Testis (tissue), 3 donors: Measurements from ENCODE around the gene CCNY. TPM values are rescaled to one million over a fixed set of nuclear protein-coding genes. Genes with fewer than 3 reads are reported as not detected.

Experiments
- DNase-seq: peaks from one replicate; pipeline ENCODE4 v3.0.0-alpha.2; 2019
- H3K27ac ChIP-seq, 2 donors: fragments of 200-600 bp; sonication (generic); one replicate each; pipeline ENCODE4 v1.5.1; 2019
- H3K27me3 ChIP-seq: fragments of 200-600 bp; sonication (generic); one replicate; pipeline ENCODE4 v1.5.1; 2019
- H3K36me3 ChIP-seq: fragments of 200-600 bp; sonication (generic); one replicate; pipeline ENCODE4 v1.5.1; 2017; ENCODE audit warnings: low read depth; ENCODE audit errors: missing control alignments
- H3K4me1 ChIP-seq: fragments of 200-600 bp; sonication (generic); one replicate; pipeline ENCODE4 v1.5.1; 2019
- H3K4me3 ChIP-seq, 2 donors: fragments of 200-600 bp; sonication (generic); one replicate each; pipeline ENCODE4 v1.5.1; 2017 to 2019
- H3K9me3 ChIP-seq: fragments of 200-600 bp; sonication (generic); one replicate; pipeline ENCODE4 v1.5.1; 2017
- POLR2A ChIP-seq: fragments of 450-650 bp; IDR thresholded peaks from one replicate; pipeline ENCODE4 v1.6.1; 2017; ENCODE audit warnings: antibody characterized with exemption, mild to moderate bottlenecking, moderate library complexity
- WGBS, 2 donors: methylation state at CpG; one replicate each; pipeline ENCODE4 v1.1.5; 2018; 5-methylcytosine and 5-hydroxymethylcytosine counted together
- intact Hi-C: fragments of 100-400 bp; cut with DNase I; formaldehyde crosslinking; loops from one replicate; pipeline ENCODE4 v1.15.1; 2023; ENCODE audit warnings: low total_unique reads
- polyA plus RNA-seq: library from polyadenylated mRNA; stranded (reverse); fragments of 350-450 nt; fragmentation: Illumina TruSeq; extraction: RNeasy Lipid Tissue Mini Kit (QIAGEN cat#74804); gene quantifications from one replicate; pipeline ENCODE4 v1.2.3, GENCODE V29; 2014; ENCODE audit warnings: low read depth, low replicate concordance; ENCODE audit not compliant: insufficient read depth
- total RNA-seq, 2 donors: library from RNA; depleted of rRNA; stranded (reverse); fragments of >200 nt; gene quantifications; one replicate each; pipeline ENCODE4 v1.2.3, GENCODE V29; 2016
- TF ChIP-seq, protein P1 (sequence below), 3 experiments: fragments of 450-650 bp in 2 of 3; fragments of 200-600 bp in 1 of 3; sonication (generic) in 1 of 3; IDR thresholded peaks; one replicate each; pipeline ENCODE4 v1.5.1; 2016 to 2019; ENCODE audit warnings: antibody characterized with exemption in 3 of 3, mild to moderate bottlenecking in 2 of 3, moderate library complexity in 1 of 3

The CCNY gene
- total and polyA plus RNA-seq, 3 donors from 2014 or later, result 103 to 380 (median 132) TPM

DNA sequence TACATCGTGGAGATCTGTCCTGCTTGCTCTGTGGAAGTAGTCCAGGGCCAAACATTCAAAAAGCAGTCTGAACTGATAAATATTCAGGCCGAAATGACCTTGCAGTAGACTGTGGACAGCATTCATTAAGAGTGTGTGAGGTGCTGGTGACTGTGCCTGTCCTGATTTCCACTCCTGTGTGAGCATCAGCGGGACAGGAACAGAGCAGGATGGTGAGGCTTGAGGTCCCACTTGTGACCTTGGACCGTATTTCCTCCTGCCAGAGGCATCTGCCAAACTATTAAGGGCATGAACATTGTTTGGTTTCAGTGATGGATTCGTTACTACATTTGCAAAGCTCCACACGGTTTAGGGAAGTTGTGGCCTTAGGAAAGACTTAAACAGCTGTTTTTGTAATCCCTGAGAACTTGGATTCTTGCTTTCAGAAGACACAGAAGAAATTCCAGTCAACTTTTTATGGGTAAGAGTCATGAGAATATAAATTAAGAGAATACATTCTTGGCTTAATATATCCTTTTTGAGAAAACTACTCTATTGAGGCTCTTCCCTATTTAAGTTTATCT, 32.8 kb downstream of the CCNY start:
- Histone ChIP-seq H3K4me1 (peaks cover 8% of the 10 kb centered on the region), H3K27me3 (no peaks in the 10 kb centered on the region), H3K4me3 (no peak overlapping the region), H3K9me3 (no peaks in the 10 kb centered on the region), H3K36me3 (no peaks in the 10 kb centered on the region), H3K27ac (no peak overlapping the region)
- intact Hi-C loops, result no loop called here
- TF ChIP-seq, protein P1, sequence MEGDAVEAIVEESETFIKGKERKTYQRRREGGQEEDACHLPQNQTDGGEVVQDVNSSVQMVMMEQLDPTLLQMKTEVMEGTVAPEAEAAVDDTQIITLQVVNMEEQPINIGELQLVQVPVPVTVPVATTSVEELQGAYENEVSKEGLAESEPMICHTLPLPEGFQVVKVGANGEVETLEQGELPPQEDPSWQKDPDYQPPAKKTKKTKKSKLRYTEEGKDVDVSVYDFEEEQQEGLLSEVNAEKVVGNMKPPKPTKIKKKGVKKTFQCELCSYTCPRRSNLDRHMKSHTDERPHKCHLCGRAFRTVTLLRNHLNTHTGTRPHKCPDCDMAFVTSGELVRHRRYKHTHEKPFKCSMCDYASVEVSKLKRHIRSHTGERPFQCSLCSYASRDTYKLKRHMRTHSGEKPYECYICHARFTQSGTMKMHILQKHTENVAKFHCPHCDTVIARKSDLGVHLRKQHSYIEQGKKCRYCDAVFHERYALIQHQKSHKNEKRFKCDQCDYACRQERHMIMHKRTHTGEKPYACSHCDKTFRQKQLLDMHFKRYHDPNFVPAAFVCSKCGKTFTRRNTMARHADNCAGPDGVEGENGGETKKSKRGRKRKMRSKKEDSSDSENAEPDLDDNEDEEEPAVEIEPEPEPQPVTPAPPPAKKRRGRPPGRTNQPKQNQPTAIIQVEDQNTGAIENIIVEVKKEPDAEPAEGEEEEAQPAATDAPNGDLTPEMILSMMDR (IDR thresholded peaks at IDR 0.05), result no peak
- TF ChIP-seq POLR2A, result no peak
- 29 to 37% methylated on average over 6 of the region's 6 CpGs for WGBS, 2 donors
- no peak for DNase-seq

DNA sequence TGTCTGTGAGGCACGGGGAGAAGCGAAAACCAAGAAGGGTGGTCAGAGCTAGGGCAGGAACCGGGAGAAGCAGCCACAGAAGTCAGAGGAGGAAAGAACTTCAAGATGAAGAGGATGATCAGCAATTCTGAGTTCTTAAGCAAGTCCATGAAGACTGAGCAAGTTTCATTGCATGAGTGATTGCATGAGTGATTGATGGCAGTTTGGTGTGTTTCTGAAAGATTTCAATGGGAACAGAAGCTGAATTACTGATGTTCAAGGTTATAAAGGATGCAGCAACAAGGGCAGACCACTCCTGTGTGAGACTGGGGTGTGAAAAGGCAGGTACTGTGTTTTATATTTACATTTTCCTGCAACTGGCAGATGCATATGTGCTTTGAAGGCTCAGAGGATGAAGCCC, 35.4 kb downstream of the CCNY start:
- no peak overlapping the region for H3K4me3 ChIP-seq
- no peaks in the 10 kb centered on the region for H3K36me3 ChIP-seq
- H3K4me1 ChIP-seq, result peaks cover 8% of the 10 kb centered on the region
- no peak overlapping the region for H3K27ac ChIP-seq
- TF ChIP-seq, protein P1 (IDR thresholded peaks at IDR 0.05), result no peak
- TF ChIP-seq POLR2A, result no peak
- no peaks in the 10 kb centered on the region for H3K9me3 ChIP-seq
- H3K27me3 ChIP-seq, result no peaks in the 10 kb centered on the region
- intact Hi-C loops, result no loop called here
- WGBS, 2 donors, result 83 to 94% methylated on average over 3 of the region's 3 CpGs
- DNase-seq, result no peak

DNA sequence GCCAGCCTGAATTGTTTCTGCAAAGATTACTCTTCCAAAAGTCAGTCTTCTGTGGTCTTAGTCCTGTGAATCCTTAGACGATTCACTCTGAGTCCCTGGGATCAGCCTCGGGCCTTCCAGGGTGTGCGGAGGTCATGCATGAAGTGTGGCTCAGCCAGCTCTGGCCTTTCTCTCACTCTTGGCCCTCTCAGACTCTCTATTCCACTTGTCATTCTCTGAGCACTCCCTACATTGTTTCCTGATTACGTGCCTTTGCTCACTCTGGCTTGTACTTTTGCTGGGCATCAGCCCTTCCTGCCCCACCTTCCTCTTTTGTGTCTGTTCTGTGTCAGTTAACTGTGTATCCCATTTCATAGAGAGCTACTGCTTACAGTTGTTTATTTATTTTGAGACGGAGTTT, 36.0 kb downstream of the CCNY start:
- H3K36me3 ChIP-seq, result no peaks in the 10 kb centered on the region
- TF ChIP-seq, protein P1 (IDR thresholded peaks at IDR 0.05), result no peak
- no peak for TF ChIP-seq POLR2A
- H3K4me1 ChIP-seq, result peaks cover 8% of the 10 kb centered on the region
- WGBS, 2 donors, result 58 to 72% methylated on average over 5 of the region's 5 CpGs
- H3K27me3 ChIP-seq, result no peaks in the 10 kb centered on the region
- H3K4me3 ChIP-seq, result no peak overlapping the region
- H3K9me3 ChIP-seq, result no peaks in the 10 kb centered on the region
- DNase-seq, result no peak
- intact Hi-C loops, result no loop called here
- H3K27ac ChIP-seq, result no peak overlapping the region

DNA sequence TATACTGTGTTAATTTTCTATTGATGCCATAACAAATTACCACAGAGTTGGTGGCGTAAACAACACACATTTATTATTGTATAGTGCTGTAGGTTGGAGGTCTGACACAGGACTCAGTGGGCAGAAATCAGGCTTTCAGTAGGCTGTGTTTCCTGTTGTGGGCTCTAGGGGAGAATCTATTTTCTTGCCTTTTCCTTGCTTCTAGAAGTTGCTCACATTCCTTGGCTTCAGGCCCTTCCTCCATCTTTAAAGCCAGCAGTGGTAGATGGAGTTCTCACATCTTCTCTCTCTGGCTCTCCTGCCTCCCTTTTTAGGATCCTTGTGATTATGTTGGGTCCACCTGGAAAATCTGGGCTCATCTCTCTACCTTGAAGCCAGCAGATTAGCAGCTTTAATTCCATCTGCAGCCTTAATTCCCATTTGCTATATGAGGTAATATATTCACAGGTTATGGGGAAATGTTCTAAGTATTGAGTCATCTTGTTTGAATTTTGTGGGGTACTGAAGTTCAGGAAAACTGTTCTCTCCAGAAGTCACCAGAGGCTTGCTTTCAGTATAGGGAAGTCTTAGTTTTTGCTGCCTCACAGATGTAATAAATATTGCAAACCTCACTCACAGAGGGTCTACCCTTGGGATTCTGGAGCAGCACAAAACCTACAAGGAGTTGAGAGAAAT, 38.9 kb downstream of the CCNY start:
- H3K27me3 ChIP-seq, result no peaks in the 10 kb centered on the region
- peaks cover 10% of the 10 kb centered on the region for H3K4me1 ChIP-seq
- 94 to 100% methylated on average over 1 of the region's 1 CpG for WGBS, 2 donors
- no peaks in the 10 kb centered on the region for H3K9me3 ChIP-seq
- H3K36me3 ChIP-seq, result no peaks in the 10 kb centered on the region
- no peak overlapping the region for H3K27ac ChIP-seq
- no peak for DNase-seq
- H3K4me3 ChIP-seq, result no peak overlapping the region
- TF ChIP-seq POLR2A, result no peak
- TF ChIP-seq, protein P1 (IDR thresholded peaks at IDR 0.05), result no peak
- intact Hi-C loops, result no loop called here
